Urinary bladder (tissue), 4 donors: ENCODE measurements around the gene ADCY9. TPM values are rescaled to one million over a fixed set of nuclear protein-coding genes. Genes with fewer than 3 reads are reported as not detected.
A peak's percentile ranks its signal among the peaks of the same experiment; 100 is the strongest.
"Not testable (repeated sequence)": the region's sequence is repeated elsewhere in the genome, so short reads cannot be mapped to it uniquely, and the experiment has no call there.

Source experiments
- DNase-seq: peaks from one replicate; pipeline ENCODE4 v3.0.0-alpha.2; 2015; ENCODE audit errors: extremely low spot score
- H3K27ac ChIP-seq: one replicate; pipeline ENCODE4 v1.5.1; 2013; ENCODE audit warnings: low read depth, mild to moderate bottlenecking, moderate library complexity
- H3K36me3 ChIP-seq: one replicate; pipeline ENCODE4 v1.6.1; 2013; ENCODE audit warnings: mild to moderate bottlenecking, moderate library complexity; ENCODE audit not compliant: insufficient read depth
- H3K4me1 ChIP-seq: one replicate; pipeline ENCODE4 v1.6.1; 2013; ENCODE audit warnings: mild to moderate bottlenecking, moderate library complexity; ENCODE audit not compliant: insufficient read depth
- H3K4me3 ChIP-seq: one replicate; pipeline ENCODE4 v1.5.1; 2013; ENCODE audit warnings: low read depth, low read length
- WGBS: extraction: QIAGEN DNeasy Blood & Tissue Kit; methylation state at CpG from one replicate; pipeline ENCODE4 v1.1.7; 2013; 5-methylcytosine and 5-hydroxymethylcytosine counted together
- polyA plus RNA-seq: library from polyadenylated mRNA; stranded (reverse); fragments of 200-250 nt; gene quantifications from one replicate; pipeline ENCODE4 v1.2.3, GENCODE V29; 2013
- total RNA-seq: library from RNA; depleted of rRNA; stranded (reverse); fragments of >200 nt; gene quantifications from one replicate; pipeline ENCODE4 v1.2.3, GENCODE V29; 2014
- donor health status: healthy with polysubstance abuse.
- donor health status: healthy.

The ADCY9 gene
- total and polyA plus RNA-seq, 2 donors = 18.6 to 21.8 TPM

DNA sequence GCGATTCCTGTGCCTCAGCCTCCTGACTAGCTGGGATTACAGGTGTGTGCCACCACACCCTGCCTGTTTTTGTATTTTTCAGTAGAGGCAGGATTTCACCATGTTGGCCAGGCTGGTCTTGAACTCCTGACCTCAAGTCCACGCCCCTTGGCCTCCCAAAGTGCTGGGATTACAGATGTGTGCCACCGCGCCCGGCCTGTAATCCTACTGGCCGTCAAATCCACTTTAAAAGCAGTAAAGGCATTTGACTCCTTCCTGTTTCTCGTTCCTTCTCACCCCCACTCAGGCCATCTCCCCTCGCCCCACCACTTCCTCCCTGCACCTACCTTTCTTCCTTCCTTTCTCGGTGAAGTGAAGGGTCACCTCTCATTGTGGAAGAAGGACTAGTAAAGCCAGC, 166.3 kb downstream of the ADCY9 start:
- H3K27ac ChIP-seq = peak overlapping the region; percentile 66
- 46% methylated on average over 9 of the region's 9 CpGs for WGBS
- H3K36me3 ChIP-seq = no peaks in the 10 kb centered on the region

DNA sequence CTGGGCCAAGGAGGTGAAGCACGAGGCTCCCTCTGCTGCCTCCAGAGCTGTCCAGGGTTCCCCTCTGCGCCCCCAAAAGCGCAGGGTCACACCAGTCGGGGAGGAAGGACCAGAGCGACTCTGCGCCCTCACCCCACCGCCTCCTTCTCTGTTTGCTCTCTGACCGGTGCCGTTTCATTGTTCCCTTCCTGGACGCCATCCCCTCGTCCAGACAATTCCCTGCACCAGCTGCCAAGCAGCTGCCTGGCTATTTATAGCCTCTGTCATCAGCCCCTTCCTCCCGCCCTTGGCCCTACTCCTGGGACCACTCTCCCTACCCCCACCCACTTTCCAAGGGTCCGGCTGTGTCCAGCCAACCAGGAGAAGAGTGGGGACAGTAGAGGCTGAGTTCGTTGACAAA, 167.0 kb downstream of the ADCY9 start:
- no peaks in the 10 kb centered on the region for H3K36me3 ChIP-seq
- WGBS = 23% methylated on average over 14 of the region's 14 CpGs
- H3K4me3 ChIP-seq = no peak overlapping the region
- no peaks in the 10 kb centered on the region for H3K4me1 ChIP-seq
- H3K27ac ChIP-seq = no peak overlapping the region
- no peak for DNase-seq

More for the DNA sequence above, 166.3 kb downstream of the ADCY9 start:
- H3K4me3 ChIP-seq = no peak overlapping the region
- no peak for DNase-seq
- H3K4me1 ChIP-seq = no peaks in the 10 kb centered on the region

DNA sequence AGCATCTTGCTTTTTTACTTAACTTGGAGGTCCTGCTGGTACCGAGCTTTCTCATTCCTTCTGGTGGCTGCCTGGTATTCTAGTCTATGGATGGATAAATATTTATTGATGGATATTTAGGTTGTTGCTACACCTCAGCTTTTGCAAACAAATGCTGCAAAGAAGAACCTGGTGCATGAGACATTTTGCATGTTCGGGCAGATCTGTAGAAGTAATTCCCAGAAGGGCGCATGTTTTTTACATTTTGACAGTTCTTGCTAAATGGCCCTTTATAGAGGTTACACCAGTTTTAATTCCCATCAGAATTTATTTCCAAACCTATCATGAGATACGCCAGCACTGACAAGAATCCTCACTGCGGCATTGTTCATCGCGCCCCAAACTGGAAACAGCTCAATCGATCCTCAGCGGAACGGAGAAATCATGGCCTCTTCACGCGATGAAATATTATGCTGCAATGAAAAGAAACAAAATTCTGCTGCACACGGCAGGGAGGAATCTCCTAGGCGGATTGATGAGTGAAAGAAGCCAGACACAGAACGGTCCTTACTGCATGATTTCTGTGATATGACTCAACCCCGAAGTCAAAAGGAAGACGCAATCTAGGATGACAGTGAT, 167.8 kb downstream of the ADCY9 start:
- H3K27ac ChIP-seq = no peak overlapping the region
- H3K4me3 ChIP-seq = no peak overlapping the region
- H3K4me1 ChIP-seq = no peaks in the 10 kb centered on the region
- WGBS = 85% methylated on average over 17 of the region's 17 CpGs
- DNase-seq = no peak
- H3K36me3 ChIP-seq = no peaks in the 10 kb centered on the region

DNA sequence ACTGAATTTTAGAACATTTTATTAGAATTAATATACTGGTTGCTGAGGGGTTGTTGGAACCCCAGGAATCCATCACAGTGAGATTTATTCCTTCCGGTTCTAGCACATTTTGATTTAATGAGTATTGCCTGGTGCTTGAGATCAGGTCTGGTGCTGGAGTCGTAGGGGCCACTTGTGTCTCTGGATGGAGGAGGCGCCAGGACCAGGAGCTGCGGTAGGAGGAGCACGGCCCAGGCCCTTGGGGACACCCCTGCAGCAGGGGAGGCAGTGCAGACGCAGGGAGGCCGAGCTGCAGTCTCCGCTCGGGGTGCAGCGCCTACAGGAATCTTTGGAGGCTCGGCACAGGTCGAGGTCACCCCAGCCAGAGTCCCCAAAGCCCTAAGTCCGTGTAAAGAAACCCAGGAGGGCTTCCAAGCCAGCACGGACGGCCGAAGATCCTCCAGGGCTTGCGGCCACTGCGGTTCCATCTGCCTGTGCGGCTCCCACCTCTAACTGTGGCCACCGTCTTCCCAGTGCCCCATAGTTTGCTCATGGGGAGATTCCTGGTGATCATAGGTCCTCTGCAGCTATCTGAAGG, 169.6 kb downstream of the ADCY9 start:
- H3K27ac ChIP-seq = no peak overlapping the region
- WGBS = 88% methylated on average over 20 of the region's 20 CpGs
- H3K4me1 ChIP-seq = no peaks in the 10 kb centered on the region
- H3K36me3 ChIP-seq = no peaks in the 10 kb centered on the region
- H3K4me3 ChIP-seq = no peak overlapping the region
- no peak for DNase-seq

DNA sequence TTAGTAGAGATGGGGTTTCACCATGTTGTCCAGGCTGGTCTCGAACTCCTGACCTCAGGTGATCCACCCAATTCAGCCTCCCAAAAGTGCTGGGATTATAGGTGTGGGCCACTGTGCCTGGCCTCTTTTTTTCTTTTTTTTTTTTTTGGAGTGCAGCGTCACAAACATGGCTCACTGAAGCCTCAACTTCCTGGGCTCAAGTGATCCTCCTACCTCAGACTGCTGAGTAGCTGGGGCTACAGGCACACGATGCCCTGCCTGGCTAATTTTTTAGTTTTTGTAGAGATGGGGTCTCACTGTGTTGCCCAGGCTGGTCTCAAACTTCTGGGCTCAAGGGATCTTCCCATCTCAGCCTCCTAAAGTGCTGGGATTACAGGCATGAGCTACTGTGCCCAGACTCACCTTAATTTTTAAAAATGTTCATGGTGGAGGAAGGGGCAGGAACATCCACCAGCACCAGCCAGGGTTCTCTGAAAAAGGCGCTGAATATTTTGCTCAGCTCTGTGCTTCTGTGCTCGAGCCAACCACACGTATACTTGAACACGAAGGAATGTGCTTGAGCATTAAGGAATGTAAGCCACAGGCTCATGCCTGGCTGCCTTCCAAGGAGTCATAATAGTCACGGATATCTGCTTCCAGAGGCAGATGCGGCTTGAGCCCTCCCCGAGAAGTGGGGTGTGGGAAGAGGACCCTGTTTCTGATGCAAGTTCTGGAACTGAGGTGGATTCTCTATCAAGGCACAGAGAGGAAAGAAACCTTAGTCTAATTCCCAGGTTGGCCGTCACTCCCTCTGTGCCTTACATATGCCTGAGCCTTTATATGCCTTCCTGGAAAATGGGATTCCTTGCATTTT, 170.3 kb downstream of the ADCY9 start:
- WGBS = 32% methylated on average over 11 of the region's 11 CpGs

DNA sequence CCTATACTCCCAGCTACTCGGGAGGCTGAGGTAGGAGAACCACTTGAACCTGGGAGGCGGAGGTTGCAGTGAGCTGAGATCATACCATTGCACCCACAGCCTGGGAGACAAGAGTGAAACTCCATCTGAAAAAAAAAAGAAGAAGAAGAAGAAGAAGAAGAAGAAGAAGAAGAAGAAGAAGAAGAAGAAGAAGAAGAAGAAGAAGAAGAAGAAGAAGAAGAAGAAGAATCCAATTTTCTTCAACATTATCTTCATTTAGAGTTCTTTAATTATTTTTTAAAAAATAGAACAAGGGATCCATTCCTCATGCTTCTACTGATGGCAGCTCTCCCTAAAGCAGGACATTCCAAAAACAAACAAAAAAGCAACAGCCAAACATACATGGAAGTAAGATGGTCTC, 171.8 kb downstream of the ADCY9 start:
- H3K4me1 ChIP-seq, H3K36me3 ChIP-seq, H3K4me3 ChIP-seq, H3K27ac ChIP-seq, DNase-seq: not testable (repeated sequence)
- WGBS = 98% methylated on average over 2 of the region's 2 CpGs

More for the DNA sequence above, 170.3 kb downstream of the ADCY9 start:
- no peaks in the 10 kb centered on the region for H3K4me1 ChIP-seq
- no peaks in the 10 kb centered on the region for H3K36me3 ChIP-seq
- H3K27ac ChIP-seq = no peak overlapping the region
- DNase-seq = no peak
- no peak overlapping the region for H3K4me3 ChIP-seq

DNA sequence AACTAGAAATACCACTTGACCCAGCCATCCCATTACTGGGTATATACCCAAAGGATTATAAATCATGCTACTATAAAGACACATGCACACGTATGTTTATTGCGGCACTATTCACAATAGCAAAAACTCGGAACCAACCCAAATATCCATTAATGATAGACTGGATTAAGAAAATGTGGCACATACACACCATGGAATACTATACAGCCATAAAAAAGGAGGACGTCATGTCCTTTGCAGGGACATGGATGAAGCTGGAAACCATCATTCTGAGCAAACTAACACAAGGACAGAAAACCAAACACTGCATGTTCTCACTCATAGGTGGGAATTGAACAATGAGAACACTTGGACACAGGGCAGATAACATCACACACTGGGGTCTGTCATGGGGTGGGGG, 174.1 kb downstream of the ADCY9 start:
- WGBS = 97% methylated on average over 4 of the region's 4 CpGs
- not testable (repeated sequence) for H3K4me3 ChIP-seq, H3K36me3 ChIP-seq, DNase-seq, H3K4me1 ChIP-seq, H3K27ac ChIP-seq

DNA sequence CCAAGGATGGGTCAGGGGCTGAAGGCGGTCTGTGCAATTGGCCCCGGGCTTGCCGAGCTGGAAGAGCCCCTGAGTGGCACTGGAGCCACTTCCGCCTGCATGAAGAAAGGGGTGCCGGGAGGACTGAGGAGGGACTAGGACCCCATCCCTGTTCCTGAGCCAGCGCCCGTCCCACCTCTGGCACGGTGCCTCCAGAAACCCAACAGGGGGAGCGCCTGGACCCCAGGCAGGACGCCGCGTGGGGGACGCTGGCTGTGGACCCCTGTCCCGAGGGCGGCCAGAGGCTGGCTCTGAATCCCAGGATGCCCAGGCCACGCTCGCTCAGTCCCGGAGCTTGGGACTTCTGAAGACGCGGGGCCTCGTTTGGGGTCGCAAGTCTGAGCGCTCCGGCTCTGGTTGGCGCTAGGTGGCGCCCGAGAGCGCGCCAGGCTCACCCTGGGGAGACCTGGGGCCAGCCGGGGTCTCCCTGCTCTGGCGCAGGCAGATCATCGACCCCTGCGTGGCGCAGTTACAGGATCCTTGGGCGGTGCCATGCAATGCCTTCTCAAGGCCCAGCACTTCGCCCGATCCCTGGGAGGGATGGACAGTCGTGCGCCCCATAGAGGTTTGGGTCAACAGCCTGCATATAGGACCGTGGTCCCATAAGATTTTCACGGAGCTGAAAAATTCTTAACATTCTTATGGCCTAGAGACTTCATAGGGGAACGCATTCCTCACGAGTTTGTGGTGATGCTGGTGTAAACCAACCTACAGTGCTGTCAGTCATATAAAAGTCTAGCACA, 177.2 kb downstream of the ADCY9 start:
- peak overlapping the region; percentile 26 for H3K4me3 ChIP-seq
- no peak overlapping the region for H3K27ac ChIP-seq
- H3K4me1 ChIP-seq = no peaks in the 10 kb centered on the region
- H3K36me3 ChIP-seq = no peaks in the 10 kb centered on the region
- 4% methylated on average over 43 of the region's 43 CpGs for WGBS
- no peak for DNase-seq

DNA sequence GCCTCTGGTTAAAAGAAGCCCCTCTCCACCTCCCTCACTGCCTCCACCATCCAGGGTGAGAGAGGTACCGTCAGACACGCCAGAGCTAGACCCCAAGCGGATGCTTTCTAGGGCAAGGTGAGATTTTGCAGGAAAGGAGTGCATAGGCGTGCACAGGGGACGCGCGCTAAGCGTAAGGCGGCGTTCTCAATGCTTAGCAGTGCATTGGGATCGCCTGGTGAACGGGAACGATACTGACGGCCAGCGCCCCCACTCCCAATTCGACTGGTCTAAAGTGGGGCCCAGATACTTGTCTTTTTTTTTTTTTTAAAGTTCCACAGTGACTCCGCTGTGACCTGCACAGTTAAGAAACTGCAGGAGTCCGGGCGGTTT, 177.8 kb downstream of the ADCY9 start:
- WGBS = 63% methylated on average over 19 of the region's 19 CpGs
- Histone ChIP-seq H3K4me3 (no peak overlapping the region), H3K27ac (no peak overlapping the region), H3K4me1 (no peaks in the 10 kb centered on the region), H3K36me3 (no peaks in the 10 kb centered on the region)
- no peak for DNase-seq

DNA sequence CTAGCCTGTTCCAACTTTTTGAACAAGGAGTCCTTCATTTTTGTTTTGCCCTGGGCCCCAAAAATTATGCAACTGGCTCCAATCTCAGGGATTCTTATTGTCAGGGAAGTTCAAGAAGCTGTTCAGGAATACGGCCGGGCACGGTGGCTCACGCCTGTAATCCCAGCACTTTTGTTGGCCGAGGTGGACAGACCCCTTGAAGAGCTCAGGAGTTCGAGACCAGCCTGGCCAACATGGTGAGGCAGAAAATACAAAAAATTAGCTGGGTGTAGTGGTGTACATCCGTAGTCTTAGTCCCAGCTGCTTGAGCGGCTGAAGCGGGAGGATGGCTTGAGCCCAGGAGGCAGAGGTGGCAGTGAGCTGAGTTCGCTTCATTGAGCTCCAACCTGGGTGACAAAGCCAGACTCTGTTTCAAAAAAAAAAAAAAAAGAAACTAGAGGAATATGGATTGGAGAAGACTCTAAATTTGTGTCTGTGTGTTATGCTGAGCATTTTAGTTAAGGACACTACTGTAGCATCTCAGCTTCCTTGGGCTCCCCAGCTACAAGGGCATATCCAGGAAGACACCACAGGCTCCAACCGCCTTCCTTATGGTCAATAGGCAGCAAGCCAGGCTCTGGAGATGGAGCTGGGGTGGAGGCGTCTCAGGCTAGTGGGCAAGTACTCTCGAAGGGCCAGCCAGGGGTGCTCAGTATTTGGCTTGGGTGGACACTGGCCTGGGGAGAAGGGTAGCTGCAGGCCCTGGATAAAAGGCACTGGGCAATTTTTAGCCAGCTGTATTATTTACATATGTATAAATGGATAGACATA, 179.0 kb downstream of the ADCY9 start:
- no peak for DNase-seq
- Histone ChIP-seq H3K4me3 (no peak overlapping the region), H3K27ac (no peak overlapping the region), H3K4me1 (no peaks in the 10 kb centered on the region), H3K36me3 (no peaks in the 10 kb centered on the region)
- WGBS = 90% methylated on average over 13 of the region's 13 CpGs

DNA sequence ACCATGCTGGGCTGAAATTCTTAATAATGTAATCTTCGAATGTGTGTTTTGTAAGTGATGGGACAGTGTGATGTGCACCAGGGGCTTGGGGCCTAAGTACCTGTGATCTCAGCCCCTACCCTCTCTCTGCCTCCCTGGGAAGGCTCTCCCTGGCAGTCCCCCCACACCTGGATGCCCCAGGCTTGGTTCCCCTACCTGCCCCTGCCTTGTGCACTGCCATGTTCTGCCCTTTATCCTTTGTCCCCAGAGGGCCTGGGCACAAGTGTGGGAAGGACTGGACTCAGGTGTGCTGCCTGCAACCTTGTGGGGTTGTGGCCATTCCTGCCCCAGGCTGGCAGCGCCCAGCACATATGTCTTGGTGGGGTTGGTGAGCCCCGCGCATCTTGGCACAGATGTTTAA, 180.3 kb downstream of the ADCY9 start:
- WGBS = 95% methylated on average over 4 of the region's 4 CpGs
- no peak for DNase-seq
- no peak overlapping the region for H3K4me3 ChIP-seq
- no peaks in the 10 kb centered on the region for H3K36me3 ChIP-seq
- H3K4me1 ChIP-seq = no peaks in the 10 kb centered on the region
- no peak overlapping the region for H3K27ac ChIP-seq

DNA sequence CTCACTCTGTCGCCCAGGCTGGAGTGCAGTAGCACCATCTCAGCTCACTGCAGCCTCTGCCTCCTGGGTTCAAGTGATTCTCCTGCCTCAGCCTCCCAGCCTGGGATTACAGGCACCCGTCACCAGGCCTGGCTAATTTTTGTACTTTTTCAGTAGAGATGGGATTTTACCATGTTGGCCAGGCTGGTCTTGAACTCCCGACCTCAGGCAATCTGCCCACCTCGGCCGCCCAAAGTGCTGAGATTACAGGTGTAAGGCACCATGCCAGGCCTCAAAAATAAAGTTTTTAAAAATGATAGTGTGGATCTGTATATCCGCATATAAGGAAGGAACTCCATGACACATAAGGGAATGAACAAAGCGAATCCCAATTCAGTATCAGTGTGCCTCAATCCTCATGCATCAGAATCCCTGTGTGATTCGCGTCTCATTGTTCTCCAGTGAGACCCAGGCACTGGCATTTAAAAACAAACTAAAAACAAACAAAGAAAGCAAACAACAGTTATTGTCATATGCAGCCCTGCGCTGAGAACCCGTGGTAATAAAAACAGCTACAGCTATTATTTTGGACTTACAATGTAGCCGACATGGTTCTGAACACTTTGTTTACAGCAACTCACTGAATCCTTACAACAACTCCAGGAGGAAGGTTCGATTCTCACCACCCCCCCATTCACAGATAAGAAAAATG, 181.6 kb downstream of the ADCY9 start:
- Histone ChIP-seq H3K4me1 (no peaks in the 10 kb centered on the region), H3K27ac (no peak overlapping the region), H3K36me3 (no peaks in the 10 kb centered on the region), H3K4me3 (no peak overlapping the region)
- 75% methylated on average over 13 of the region's 13 CpGs for WGBS
- no peak for DNase-seq
